HG03442 (cell line): ENCODE measurements around the gene SAMD8.

Experiments used
- ATAC-seq: cut with Tn5 transposase; IDR thresholded peaks from one replicate; pipeline ENCODE4 v1.9.1; 2021; ENCODE audit warnings: mild to moderate bottlenecking, moderate library complexity; ENCODE audit not compliant: unreplicated experiment

The SAMD8 gene

GRCh38 chr10:75111365-75111906, at the start of gene SAMD8:
Gene SAMD8, plus strand, starts transcription at chr10:75111656. Its CDS starts 38,873 bp downstream, at chr10:75150529.
- ATAC-seq = peak; percentile 80

GRCh38 chr10:75061709-75062505, 49.5 kb upstream of the SAMD8 start:
- no peak for ATAC-seq

GRCh38 chr10:75062506-75063299, 48.8 kb upstream of the SAMD8 start:
- no peak for ATAC-seq

- no peak for ATAC-seq
Measured at GRCh38 chr10:75063461-75064230, 47.8 kb upstream of the SAMD8 start.

- no peak for ATAC-seq
Measured at GRCh38 chr10:75065076-75065475, 46.4 kb upstream of the SAMD8 start.

GRCh38 chr10:75066271-75066670, 45.2 kb upstream of the SAMD8 start:
- no peak for ATAC-seq

- ATAC-seq = no peak
Measured at GRCh38 chr10:75067272-75067671, 44.2 kb upstream of the SAMD8 start.

- no peak for ATAC-seq
Measured at GRCh38 chr10:75068523-75068922, 42.9 kb upstream of the SAMD8 start.

- ATAC-seq = no peak
Measured at GRCh38 chr10:75070476-75070875, 41.0 kb upstream of the SAMD8 start.

GRCh38 chr10:75070961-75071428, 40.5 kb upstream of the SAMD8 start:
- no peak for ATAC-seq

- ATAC-seq = no peak
Measured at GRCh38 chr10:75071756-75072155, 39.7 kb upstream of the SAMD8 start.

GRCh38 chr10:75072727-75073126, 38.7 kb upstream of the SAMD8 start:
- ATAC-seq = no peak

GRCh38 chr10:75073442-75073841, 38.0 kb upstream of the SAMD8 start:
- ATAC-seq = no peak

GRCh38 chr10:75074711-75075445, 36.6 kb upstream of the SAMD8 start:
- ATAC-seq = no peak

GRCh38 chr10:75076348-75076747, 35.1 kb upstream of the SAMD8 start:
- ATAC-seq = no peak

GRCh38 chr10:75079436-75080083, 31.9 kb upstream of the SAMD8 start:
- no peak for ATAC-seq

- no peak for ATAC-seq
Measured at GRCh38 chr10:75080554-75080953, 30.9 kb upstream of the SAMD8 start.

- ATAC-seq = no peak
Measured at GRCh38 chr10:75081379-75081778, 30.1 kb upstream of the SAMD8 start.

- no peak for ATAC-seq
Measured at GRCh38 chr10:75083972-75084833, 27.3 kb upstream of the SAMD8 start.
